ENCODE data around the gene KRT36.

KRT36 gene
- 0 reads per million in 2 donors for total RNA-seq

GRCh38 chr17:41489531-41489930, at the start of gene KRT36:
KRT36 (minus strand) TSS chr17:41489910; CDS start chr17:41489864, 46 bp downstream.
- no peak for DNase-seq

GRCh38 chr17:41539071-41539492, 49.4 kb upstream of the KRT36 start:
- DNase-seq, result no peak

- DNase-seq, result no peak
Observed at GRCh38 chr17:41538565-41538991, 48.9 kb upstream of the KRT36 start.

- no peak for DNase-seq
Observed at GRCh38 chr17:41537990-41538389, 48.3 kb upstream of the KRT36 start.

GRCh38 chr17:41537614-41537954, 47.9 kb upstream of the KRT36 start:
- DNase-seq, result no peak

GRCh38 chr17:41536741-41537613, 47.3 kb upstream of the KRT36 start:
- DNase-seq, result no peak

GRCh38 chr17:41535764-41536481, 46.2 kb upstream of the KRT36 start:
- DNase-seq, result no peak

GRCh38 chr17:41534899-41535546, 45.3 kb upstream of the KRT36 start:
- DNase-seq, result no peak

- no peak for DNase-seq
Observed at GRCh38 chr17:41533613-41534012, 43.9 kb upstream of the KRT36 start.

- DNase-seq, result no peak
Observed at GRCh38 chr17:41532947-41533570, 43.3 kb upstream of the KRT36 start.

GRCh38 chr17:41531993-41532392, 42.3 kb upstream of the KRT36 start:
- DNase-seq, result no peak

- DNase-seq, result no peak
Observed at GRCh38 chr17:41530062-41531048, 40.6 kb upstream of the KRT36 start.

- no peak for DNase-seq
Observed at GRCh38 chr17:41529491-41529915, 39.8 kb upstream of the KRT36 start.

GRCh38 chr17:41528959-41529353, 39.2 kb upstream of the KRT36 start:
- DNase-seq, result no peak

- no peak for DNase-seq
Observed at GRCh38 chr17:41527063-41528023, 37.6 kb upstream of the KRT36 start.

GRCh38 chr17:41524261-41524660, 34.6 kb upstream of the KRT36 start:
- DNase-seq, result no peak

- DNase-seq, result no peak
Observed at GRCh38 chr17:41523787-41524186, 34.1 kb upstream of the KRT36 start.

GRCh38 chr17:41523225-41523593, 33.5 kb upstream of the KRT36 start:
- no peak for DNase-seq

- no peak for DNase-seq
Observed at GRCh38 chr17:41522301-41523224, 32.9 kb upstream of the KRT36 start.

All from T-helper 9 cell (primary cell).